HAP-1 (cell line): ENCODE data around the gene TMEM116.
"Not testable (repeated sequence)": the region's sequence is repeated elsewhere in the genome, so short reads cannot be mapped to it uniquely, and the experiment has no call there.

Source experiments
- DNase-seq, 2 experiments: peaks; one replicate each; pipeline ENCODE4 v3.0.0-alpha.2; 2016 to 2020; ENCODE audit warnings: low spot score in 2 of 2
- H3K27me3 ChIP-seq: fragments of 250-450 bp; sonication (Bioruptor Pico); 2 replicates; pipeline ENCODE4 v1.5.1; 2020; ENCODE audit warnings: low read depth, mild to moderate bottlenecking, moderate library complexity
- H3K36me3 ChIP-seq: fragments of 250-450 bp; sonication (Bioruptor Pico); replicated peaks from 2 replicates; pipeline ENCODE4 v1.5.1; 2020; ENCODE audit warnings: mild to moderate bottlenecking
- H3K4me1 ChIP-seq: fragments of 250-450 bp; sonication (Bioruptor Pico); 2 replicates; pipeline ENCODE4 v1.5.1; 2020; ENCODE audit warnings: mild to moderate bottlenecking
- H3K4me3 ChIP-seq: fragments of 250-450 bp; sonication (Bioruptor Pico); 2 replicates; pipeline ENCODE4 v1.5.1; 2020; ENCODE audit warnings: mild to moderate bottlenecking, moderate library complexity
- H3K9me3 ChIP-seq: fragments of 250-450 bp; sonication (Bioruptor Pico); 2 replicates; pipeline ENCODE4 v1.5.1; 2020; ENCODE audit warnings: mild to moderate bottlenecking, moderate library complexity
- in situ Hi-C: fragments of 300-500 bp; cut with MboI; formaldehyde crosslinking; loops from 3 replicates; pipeline ENCODE4 v1.14.3; 2020; ENCODE audit warnings: low sequenced_read_pairs, inconsistent platforms, mixed read lengths

Gene TMEM116

DNA sequence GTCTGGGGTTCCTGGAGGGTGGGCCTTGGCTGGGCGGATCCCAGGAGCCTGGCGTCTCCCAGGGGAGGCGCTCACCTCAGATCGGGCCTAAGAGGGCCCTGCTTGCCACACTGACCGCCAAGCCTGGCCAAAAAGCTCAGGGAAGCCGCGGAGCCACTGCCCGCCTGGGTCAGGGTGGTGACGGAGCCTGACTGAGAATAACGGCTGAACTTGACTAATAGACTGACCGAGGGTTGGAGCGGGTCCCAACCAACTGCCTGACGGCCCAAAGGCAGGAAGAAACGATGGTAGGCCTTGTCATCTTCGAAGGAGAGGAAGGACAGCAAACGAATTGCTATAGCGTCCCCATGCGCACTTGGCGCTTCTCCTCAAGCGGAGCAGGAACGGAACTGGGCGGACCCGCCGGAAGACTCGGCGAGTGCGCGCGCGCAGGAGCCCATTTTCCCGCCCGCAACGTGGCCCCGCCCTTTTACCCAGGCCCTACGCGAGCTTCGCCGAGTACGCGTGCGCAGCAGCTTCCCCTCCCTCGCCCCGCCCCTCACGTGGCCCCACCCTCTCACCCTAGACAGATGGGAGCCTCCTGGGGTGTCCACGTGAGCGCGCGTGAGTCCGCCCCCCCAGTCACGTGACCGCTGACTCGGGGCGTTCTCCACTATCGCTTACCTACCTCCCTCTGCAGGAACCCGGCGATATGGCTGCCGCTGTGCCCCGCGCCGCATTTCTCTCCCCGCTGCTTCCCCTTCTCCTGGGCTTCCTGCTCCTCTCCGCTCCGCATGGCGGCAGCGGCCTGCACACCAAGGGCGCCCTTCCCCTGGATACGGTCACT, at the start of gene TMEM116, which contains the start of gene ERP29:
Gene TMEM116, minus strand, starts transcription at position 391 of the 826 bp plus-strand sequence. CDS start 7,895 bp downstream, outside the sequence.
Gene ERP29, plus strand, starts transcription at position 652 of the 826 bp plus-strand sequence. Its CDS starts 40 bp downstream, at position 692.
- Histone ChIP-seq H3K36me3 (peaks cover 14% of the 10 kb centered on the region), H3K4me3 (peak within 1 kb of the TSS; percentile 77), H3K27me3 (no peaks in the 10 kb centered on the region), H3K4me1 (peaks cover 14% of the 10 kb centered on the region), H3K9me3 (0 out of 2 replicates have a peak, but pooled peaks cover 2% of the 10 kb centered on the region)
- in situ Hi-C loops: no loop called here
- DNase-seq: peak; percentile 92 to 100

GRCh38 chr12:112061137-112061536, 48.2 kb upstream of the TMEM116 start:
- no peaks in the 10 kb centered on the region for H3K4me1 ChIP-seq
- H3K9me3 ChIP-seq: no peaks in the 10 kb centered on the region
- H3K36me3 ChIP-seq: peaks cover 81% of the 10 kb centered on the region
- H3K4me3 ChIP-seq: no peak overlapping the region
- DNase-seq: no peak
- in situ Hi-C loops: no loop called here
- no peaks in the 10 kb centered on the region for H3K27me3 ChIP-seq

DNA sequence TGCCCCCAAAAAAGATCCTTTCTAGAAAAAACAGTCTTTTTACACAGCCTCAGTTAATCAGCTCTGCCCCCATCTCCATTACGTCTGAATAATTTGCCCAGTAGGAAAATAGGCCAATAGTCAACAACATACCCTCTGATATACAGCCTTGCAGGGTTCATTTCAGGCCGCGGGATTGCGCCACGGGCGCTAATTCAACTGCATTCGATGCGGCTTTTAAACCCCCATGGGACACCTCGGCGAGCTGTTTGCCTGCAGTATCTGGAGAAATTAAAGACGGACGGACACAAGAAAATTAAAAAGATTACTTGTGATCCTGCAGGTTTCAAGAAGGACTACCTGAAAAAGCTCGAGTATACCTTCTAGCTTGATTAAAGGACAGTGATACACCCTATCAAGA, 36.4 kb upstream of the TMEM116 start:
- peaks cover 92% of the 10 kb centered on the region for H3K36me3 ChIP-seq
- no peak overlapping the region for H3K4me3 ChIP-seq
- in situ Hi-C loops: no loop called here
- DNase-seq: no peak
- no peaks in the 10 kb centered on the region for H3K9me3 ChIP-seq
- H3K4me1 ChIP-seq: no peaks in the 10 kb centered on the region
- H3K27me3 ChIP-seq: no peaks in the 10 kb centered on the region

DNA sequence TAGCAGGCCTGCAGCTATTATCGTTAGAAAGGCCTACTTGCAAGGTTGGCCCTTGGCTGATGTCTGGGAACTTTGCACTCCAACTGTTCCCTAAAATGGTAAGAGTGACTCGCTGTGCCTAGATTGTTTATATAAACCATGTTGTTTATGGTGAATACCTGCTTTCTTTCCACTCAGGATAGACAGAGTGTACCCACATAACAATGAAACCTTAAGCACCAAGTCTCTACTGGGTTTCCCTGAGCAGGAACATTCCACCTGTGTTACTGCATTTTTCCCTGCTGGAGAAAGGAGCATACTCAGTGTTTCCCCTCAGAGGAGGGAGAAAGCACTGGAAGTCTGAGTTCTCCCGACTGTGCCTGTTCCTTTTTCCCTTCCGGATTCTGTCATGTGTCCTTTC, 33.0 kb upstream of the TMEM116 start:
- H3K4me3 ChIP-seq: no peak overlapping the region
- in situ Hi-C loops: no loop called here

GRCh38 chr12:112036614-112037013, 23.6 kb upstream of the TMEM116 start:
- in situ Hi-C loops, DNase-seq, H3K9me3 ChIP-seq, H3K4me3 ChIP-seq, H3K27me3 ChIP-seq: not testable (repeated sequence)
- Histone ChIP-seq H3K4me1 (peaks cover 20% of the 10 kb centered on the region), H3K36me3 (peaks cover 75% of the 10 kb centered on the region)

More for the DNA sequence above, 33.0 kb upstream of the TMEM116 start:
- H3K36me3 ChIP-seq: peaks cover 83% of the 10 kb centered on the region
- no peaks in the 10 kb centered on the region for H3K9me3 ChIP-seq
- no peaks in the 10 kb centered on the region for H3K4me1 ChIP-seq
- H3K27me3 ChIP-seq: no peaks in the 10 kb centered on the region
- no peak for DNase-seq

DNA sequence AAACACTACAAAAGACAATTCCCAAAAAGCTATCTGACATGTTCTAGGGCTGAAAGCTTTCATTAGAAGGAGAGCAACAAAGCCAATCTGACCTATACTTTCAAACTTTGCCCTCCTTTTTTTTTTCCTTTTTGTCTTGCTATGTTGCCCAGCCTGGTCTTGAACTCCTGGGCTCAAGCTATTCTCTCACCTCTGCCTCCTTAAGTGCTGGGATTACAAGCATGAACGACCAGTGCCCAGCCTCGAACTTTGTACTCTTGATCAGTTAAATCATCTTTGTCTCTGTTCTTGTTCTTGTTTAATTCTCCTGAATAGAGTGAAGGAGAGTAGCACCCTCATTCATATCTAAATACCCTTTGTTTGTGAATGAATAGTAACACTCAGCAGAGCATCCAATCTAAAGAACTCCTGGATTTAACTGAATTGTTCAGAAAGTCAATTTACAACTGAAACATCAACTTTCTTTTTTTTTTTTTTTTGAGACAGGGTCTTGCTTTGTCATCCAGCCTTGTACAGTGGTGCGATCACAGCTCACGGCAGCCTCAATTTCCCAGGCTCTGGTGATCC, 22.3 kb upstream of the TMEM116 start:
- Histone ChIP-seq H3K36me3 (peaks cover 74% of the 10 kb centered on the region), H3K27me3 (no peaks in the 10 kb centered on the region)
- in situ Hi-C loops: no loop called here

GRCh38 chr12:112032292-112032691, 19.3 kb upstream of the TMEM116 start:
- Histone ChIP-seq H3K36me3 (peaks cover 68% of the 10 kb centered on the region), H3K9me3 (no peaks in the 10 kb centered on the region), H3K4me1 (peaks cover 20% of the 10 kb centered on the region), H3K27me3 (no peaks in the 10 kb centered on the region), H3K4me3 (no peak overlapping the region)
- no peak for DNase-seq
- in situ Hi-C loops: no loop called here

More for the DNA sequence above, 22.3 kb upstream of the TMEM116 start:
- peaks cover 20% of the 10 kb centered on the region for H3K4me1 ChIP-seq
- DNase-seq: peak; percentile 56 to 83
- no peak overlapping the region for H3K4me3 ChIP-seq
- no peaks in the 10 kb centered on the region for H3K9me3 ChIP-seq

- Histone ChIP-seq H3K27me3 (no peaks in the 10 kb centered on the region), H3K36me3 (peaks cover 64% of the 10 kb centered on the region), H3K9me3 (no peaks in the 10 kb centered on the region), H3K4me1 (peaks cover 20% of the 10 kb centered on the region), H3K4me3 (no peak overlapping the region)
- in situ Hi-C loops: no loop called here
- DNase-seq: no peak
Observed at GRCh38 chr12:112031472-112031871, 18.5 kb upstream of the TMEM116 start.

- H3K36me3 ChIP-seq: peaks cover 57% of the 10 kb centered on the region
- DNase-seq: no peak
- in situ Hi-C loops: no loop called here
- H3K27me3 ChIP-seq: no peaks in the 10 kb centered on the region
- no peaks in the 10 kb centered on the region for H3K9me3 ChIP-seq
- H3K4me3 ChIP-seq: no peak overlapping the region
- H3K4me1 ChIP-seq: peaks cover 14% of the 10 kb centered on the region
Observed at GRCh38 chr12:112029301-112029700, 16.3 kb upstream of the TMEM116 start.

- Histone ChIP-seq H3K27me3 (no peaks in the 10 kb centered on the region), H3K9me3 (no peaks in the 10 kb centered on the region), H3K4me1 (peaks cover 8% of the 10 kb centered on the region), H3K4me3 (no peak overlapping the region), H3K36me3 (peaks cover 57% of the 10 kb centered on the region)
- DNase-seq: no peak
- in situ Hi-C loops: no loop called here
Observed at GRCh38 chr12:112025808-112026375, 12.9 kb upstream of the TMEM116 start.

DNA sequence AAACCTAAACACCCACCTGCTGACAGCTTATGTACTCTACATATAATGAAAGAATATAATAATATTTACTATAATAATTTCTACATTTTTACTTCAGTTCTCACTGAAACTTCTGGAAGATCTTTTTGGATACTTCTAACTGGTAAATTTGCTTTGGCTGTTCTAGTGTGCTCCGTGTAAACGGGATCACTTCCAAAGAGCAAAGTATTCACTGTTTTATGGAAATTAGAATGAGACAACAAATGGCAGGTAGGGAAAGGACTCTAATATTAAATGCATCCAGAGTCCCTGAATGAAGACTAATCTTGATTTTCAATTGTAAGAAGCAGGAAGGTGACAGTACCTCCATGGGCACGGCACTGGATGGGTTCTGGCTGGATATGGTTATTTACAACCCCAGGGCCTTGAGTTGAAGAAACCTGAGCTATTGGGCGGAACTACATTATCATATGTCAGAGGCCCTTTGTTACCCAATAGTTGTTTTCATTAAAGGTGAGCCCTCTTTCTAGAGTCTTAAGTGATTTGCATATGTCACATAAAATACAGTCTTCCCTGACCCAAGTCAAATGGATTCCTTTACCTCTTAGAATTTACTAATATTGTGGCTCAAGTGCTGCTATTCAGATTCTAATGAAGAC, 10.9 kb upstream of the TMEM116 start:
- in situ Hi-C loops: no loop called here
- peak; percentile 26 to 52 for DNase-seq
- Histone ChIP-seq H3K4me1 (peaks cover 8% of the 10 kb centered on the region), H3K9me3 (no peaks in the 10 kb centered on the region), H3K27me3 (no peaks in the 10 kb centered on the region), H3K4me3 (no peak overlapping the region), H3K36me3 (peaks cover 59% of the 10 kb centered on the region)

DNA sequence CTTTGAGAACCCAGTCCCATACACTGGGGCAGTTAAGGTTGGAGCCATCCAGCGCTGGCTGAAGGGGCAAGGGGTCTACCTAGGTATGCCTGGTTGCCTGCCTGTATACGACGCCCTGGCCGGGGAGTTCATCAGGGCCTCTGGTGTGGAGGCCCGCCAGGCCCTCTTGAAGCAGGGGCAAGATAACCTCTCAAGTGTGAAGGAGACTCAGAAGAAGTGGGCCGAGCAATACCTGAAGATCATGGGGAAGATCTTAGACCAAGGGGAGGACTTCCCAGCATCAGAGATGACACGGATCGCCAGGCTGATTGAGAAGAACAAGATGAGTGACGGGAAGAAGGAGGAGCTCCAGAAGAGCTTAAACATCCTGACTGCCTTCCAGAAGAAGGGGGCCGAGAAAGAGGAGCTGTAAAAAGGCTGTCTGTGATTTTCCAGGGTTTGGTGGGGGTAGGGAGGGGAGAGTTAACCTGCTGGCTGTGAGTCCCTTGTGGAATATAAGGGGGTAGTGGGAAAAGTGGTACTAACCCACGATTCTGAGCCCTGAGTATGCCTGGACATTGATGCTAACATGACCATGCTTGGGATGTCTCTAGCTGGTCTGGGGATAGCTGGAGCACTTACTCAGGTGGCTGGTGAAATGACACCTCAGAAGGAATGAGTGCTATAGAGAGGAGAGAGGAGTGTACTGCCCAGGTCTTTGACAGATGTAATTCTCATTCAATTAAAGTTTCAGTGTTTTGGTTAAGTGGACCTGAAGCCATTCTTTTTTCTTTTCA, 9.5 kb upstream of the TMEM116 start:
- peaks cover 54% of the 10 kb centered on the region for H3K36me3 ChIP-seq
- no peaks in the 10 kb centered on the region for H3K27me3 ChIP-seq
- no peak overlapping the region for H3K4me3 ChIP-seq
- in situ Hi-C loops: no loop called here
- H3K4me1 ChIP-seq: peaks cover 14% of the 10 kb centered on the region
- no peaks in the 10 kb centered on the region for H3K9me3 ChIP-seq
- no peak for DNase-seq

DNA sequence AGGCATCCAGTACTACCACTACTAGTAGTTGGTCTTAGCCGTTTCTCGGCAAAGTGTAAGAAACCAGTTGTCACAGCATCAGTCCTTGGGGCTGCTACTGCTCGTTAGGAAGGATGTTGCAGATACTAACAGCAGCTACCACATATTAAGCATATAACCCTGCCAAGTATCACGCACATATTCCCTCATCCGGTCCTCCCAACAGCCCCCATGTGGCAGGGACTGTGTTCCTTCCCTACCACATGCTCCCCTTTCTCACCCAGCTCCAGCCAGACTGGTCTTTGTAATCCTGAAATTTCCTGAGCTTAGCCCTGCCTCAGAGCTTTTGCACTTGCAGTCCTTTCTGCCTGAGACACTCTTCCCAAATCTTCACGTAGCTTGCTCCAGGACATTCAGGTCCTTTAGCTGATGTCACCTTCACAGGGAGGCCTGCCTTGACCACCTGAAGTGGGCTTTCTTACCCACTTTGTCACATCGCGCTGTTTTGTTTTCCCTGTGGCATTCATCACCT, 8.0 kb upstream of the TMEM116 start:
- no peak for DNase-seq
- in situ Hi-C loops: no loop called here
- Histone ChIP-seq H3K27me3 (no peaks in the 10 kb centered on the region), H3K9me3 (no peaks in the 10 kb centered on the region), H3K4me3 (no peak overlapping the region), H3K36me3 (peaks cover 59% of the 10 kb centered on the region), H3K4me1 (peaks cover 14% of the 10 kb centered on the region)
